Breast epithelium (tissue), 3 donors: ENCODE results near the gene ABCC2.

Experiments
- CTCF ChIP-seq, 3 donors: fragments of 450-650 bp; IDR thresholded peaks; one replicate each; pipeline ENCODE4 v1.5.1; 2016 to 2017; ENCODE audit warnings: antibody characterized with exemption in 3 of 3, mild to moderate bottlenecking in 3 of 3, moderate library complexity in 3 of 3
- POLR2A ChIP-seq: fragments of 450-650 bp; IDR thresholded peaks from one replicate; pipeline ENCODE4 v1.6.1; 2016; ENCODE audit warnings: antibody characterized with exemption, mild to moderate bottlenecking, moderate library complexity
- POLR2AphosphoS5 ChIP-seq, 3 donors: sonication (generic); formaldehyde crosslinking; IDR thresholded peaks; one replicate each; pipeline ENCODE4 v1.6.1; 2017; ENCODE audit warnings: antibody characterized with exemption in 3 of 3

- TF ChIP-seq CTCF (IDR thresholded peaks at IDR 0.05) (no peak), POLR2AphosphoS5 (IDR thresholded peaks at IDR 0.05) (no peak), POLR2A (no peak)
Measured at GRCh38 chr10:99791831-99792230, 9.4 kb downstream of the ABCC2 start.
